SK-N-SH (cell line): ENCODE data around the gene CDH4. TPM values are rescaled to one million over a fixed set of nuclear protein-coding genes. Genes with fewer than 3 reads are reported as not detected.

Experiments used
- CTCF ChIA-PET: fragments of 300-600, 350-600 bp; formaldehyde crosslinking; extraction: SDS; loops from one replicate; lab custom pipeline; 2021; lab: Yijun Ruan, JAX
- POLR2A ChIA-PET: fragments of 350-600 bp; sonication (Branson Sonifier 250); formaldehyde crosslinking; extraction: SDS; loops from one replicate; lab custom pipeline; 2020; ENCODE audit warnings: antibody characterized with exemption, inconsistent platforms; lab: Yijun Ruan, JAX
- DNase-seq: peaks from one replicate; pipeline ENCODE4 v3.0.0; 2012
- H2AFZ ChIP-seq: fragments of 200-600 bp; sonication (generic); 2 replicates; pipeline ENCODE4 v1.8.1; 2016; ENCODE audit warnings: antibody characterized with exemption, mild to moderate bottlenecking, low read depth
- H3F3A ChIP-seq: fragments of 200-600 bp; sonication (generic); replicated peaks from 2 replicates; pipeline ENCODE3; 2016; ENCODE audit warnings: antibody characterized with exemption, mild to moderate bottlenecking; ENCODE audit not compliant: insufficient read depth
- H3K27ac ChIP-seq, 2 experiments: fragments of 200-500 bp in 1 of 2; fragments of 200-600 bp in 1 of 2; sonication (Bioruptor generic) in 1 of 2; sonication (generic), shearing (Covaris generic) in 1 of 2; 2 replicates each; pipeline versions ENCODE4 v1.5.1 to v1.6.1; 2014 to 2016; ENCODE audit warnings: low read depth in 2 of 2, inconsistent platforms in 1 of 2, low read length in 1 of 2, mild to moderate bottlenecking in 1 of 2, mixed read lengths in 1 of 2
- H3K27me3 ChIP-seq: fragments of 200-600 bp; sonication (generic), shearing (Covaris generic); 2 replicates; pipeline ENCODE4 v1.6.1; 2016; ENCODE audit warnings: mixed run types; ENCODE audit not compliant: insufficient read depth
- H3K36me3 ChIP-seq, 2 experiments: fragments of 200-500 bp in 1 of 2; fragments of 200-600 bp in 1 of 2; sonication (Bioruptor generic) in 1 of 2; sonication (generic) in 1 of 2; replicated peaks in 1 of 2; 2 replicates each; pipeline versions ENCODE3 to v1.5.1; 2014 to 2016; ENCODE audit warnings: low read length in 1 of 2, mild to moderate bottlenecking in 1 of 2; ENCODE audit not compliant: insufficient read depth in 2 of 2, control insufficient read depth in 1 of 2
- H3K4me1 ChIP-seq, 2 experiments: fragments of 200-500 bp in 1 of 2; fragments of 200-600 bp in 1 of 2; sonication (Bioruptor generic) in 1 of 2; sonication (generic), shearing (Covaris generic) in 1 of 2; 2 replicates each; pipeline versions ENCODE4 v1.5.1 to v1.6.1; 2014 to 2016; ENCODE audit warnings: low read depth in 1 of 2, low read length in 1 of 2, mixed run types in 1 of 2; ENCODE audit not compliant: insufficient read depth in 2 of 2, control insufficient read depth in 1 of 2
- H3K4me2 ChIP-seq: fragments of 200-600 bp; sonication (generic), shearing (Covaris generic); 2 replicates; pipeline ENCODE4 v1.6.1; 2017; ENCODE audit warnings: mixed run types
- H3K4me3 ChIP-seq, 2 experiments: fragments of 200-500 bp in 1 of 2; fragments of 200-600 bp in 1 of 2; sonication (Bioruptor generic) in 1 of 2; sonication (generic), shearing (Covaris generic) in 1 of 2; 2 replicates each; pipeline versions ENCODE4 v1.5.1 to v1.8.1; 2014 to 2016; ENCODE audit warnings: low read depth in 2 of 2, inconsistent platforms in 1 of 2, low read length in 1 of 2, mild to moderate bottlenecking in 1 of 2, mixed read lengths in 1 of 2, moderate library complexity in 1 of 2
- H3K79me2 ChIP-seq: fragments of 200-600 bp; sonication (generic); 2 replicates; pipeline ENCODE4 v1.8.1; 2017; ENCODE audit warnings: mild to moderate bottlenecking; ENCODE audit not compliant: insufficient read depth
- H3K9ac ChIP-seq: fragments of 200-600 bp; sonication (generic); 2 replicates; pipeline ENCODE4 v1.6.1; 2017; ENCODE audit warnings: mixed run types
- H3K9me2 ChIP-seq: fragments of 200-600 bp; sonication (generic); 2 replicates; pipeline ENCODE4 v1.6.1; 2017; ENCODE audit warnings: mixed run types
- H3K9me3 ChIP-seq: fragments of 200-600 bp; sonication (generic); 2 replicates; pipeline ENCODE4 v1.6.1; 2017; ENCODE audit warnings: mixed run types, mild to moderate bottlenecking, moderate library complexity
- H4K20me1 ChIP-seq: fragments of 200-600 bp; sonication (generic); 2 replicates; pipeline ENCODE4 v1.6.1; 2017; ENCODE audit warnings: mild to moderate bottlenecking, mixed run types; ENCODE audit not compliant: insufficient read depth
- CTCF ChIP-seq: fragments of 200-600 bp; sonication (generic); IDR thresholded peaks from 2 replicates; pipeline ENCODE4 v1.6.1; 2017; ENCODE audit warnings: antibody characterized with exemption, mild to moderate bottlenecking, moderate library complexity
- EP300 ChIP-seq, 2 experiments: IDR thresholded peaks; 2 replicates each; pipeline versions ENCODE4 v1.4.0 to v1.6.1; 2012; ENCODE audit warnings: borderline replicate concordance in 1 of 2, low read depth in 1 of 2, low read length in 1 of 2
- FOSL2 ChIP-seq: IDR thresholded peaks from 2 replicates; pipeline ENCODE4 v1.4.0; 2012; ENCODE audit warnings: low read depth, mild to moderate bottlenecking, moderate library complexity, borderline replicate concordance
- FOXJ3 ChIP-seq: sonication (generic); formaldehyde crosslinking; IDR thresholded peaks from 2 replicates; pipeline ENCODE4 v1.5.1; 2020; ENCODE audit warnings: mild to moderate bottlenecking, missing genetic modification reagents
- GABPA ChIP-seq: IDR thresholded peaks from 2 replicates; pipeline ENCODE4 v1.4.0; 2012; ENCODE audit warnings: low read depth, mild to moderate bottlenecking
- IRF3 ChIP-seq: fragments of 150-350 bp; IDR thresholded peaks from 2 replicates; pipeline ENCODE4 v1.6.1; 2016; ENCODE audit warnings: mild to moderate bottlenecking, low read depth, low read length
- RAD21 ChIP-seq: IDR thresholded peaks from 2 replicates; pipeline ENCODE4 v1.6.1; 2012; ENCODE audit warnings: mild to moderate bottlenecking, low read length
- RFX5 ChIP-seq: IDR thresholded peaks from 2 replicates; pipeline ENCODE4 v1.6.1; 2012; ENCODE audit warnings: mild to moderate bottlenecking, improper control_type of control experiment, low read length
- SMC3 ChIP-seq: IDR thresholded peaks from 2 replicates; pipeline ENCODE4 v1.6.1; 2012; ENCODE audit warnings: low read depth, low read length, improper control_type of control experiment
- TAF1 ChIP-seq: IDR thresholded peaks from 2 replicates; pipeline ENCODE4 v1.6.1; 2012; ENCODE audit warnings: low read depth, mild to moderate bottlenecking, low read length, moderate library complexity, borderline replicate concordance
- WGBS: methylation state at CpG from one replicate; pipeline ENCODE4 v1.1.6; 2017; ENCODE audit warnings: low lambda C conversion rate; 5-methylcytosine and 5-hydroxymethylcytosine counted together
- polyA plus RNA-seq, 3 experiments: library from polyadenylated mRNA; depleted of rRNA; stranded (reverse); fragments of >200 nt; gene quantifications; 2 replicates each; pipeline ENCODE4 v1.2.3, GENCODE V29; 2012
- TF ChIP-seq, protein P1 (sequence below): IDR thresholded peaks from 2 replicates; pipeline ENCODE4 v1.4.0; 2012; ENCODE audit warnings: low read depth, borderline replicate concordance
- TF ChIP-seq, protein P2 (sequence below): IDR thresholded peaks from 2 replicates; pipeline ENCODE4 v1.6.1; 2012; ENCODE audit warnings: mild to moderate bottlenecking, low read depth, low read length, moderate library complexity

Gene CDH4
- polyA plus RNA-seq, 1 of the 3 experiments (the other 2 are of a cell fraction) = not detected

- H3K9me2 ChIP-seq = no peaks in the 10 kb centered on the region
- H3K27me3 ChIP-seq = no peaks in the 10 kb centered on the region
- H3K4me3 ChIP-seq = no peak overlapping the region
- no peak overlapping the region for H3K9ac ChIP-seq
- no peak overlapping the region for H3K4me2 ChIP-seq
- H3F3A ChIP-seq = no peaks in the 10 kb centered on the region
- no peaks in the 10 kb centered on the region for H4K20me1 ChIP-seq
- H3K27ac ChIP-seq = no peak overlapping the region
- no peaks in the 10 kb centered on the region for H3K79me2 ChIP-seq
- no peak for DNase-seq
- H3K4me1 ChIP-seq = no peaks in the 10 kb centered on the region
- H2AFZ ChIP-seq = no peak overlapping the region
- 25% methylated on average over 2 of the region's 2 CpGs for WGBS
- H3K36me3 ChIP-seq = no peaks in the 10 kb centered on the region
- POLR2A ChIA-PET = no interaction called here
- TF ChIP-seq GABPA (no peak), EP300 (IDR thresholded peaks at IDR 0.05; ENCODE audit: borderline replicate concordance in 1 of 2, low read depth in 1 of 2, low read length in 1 of 2) (no peak), RAD21 (no peak), IRF3 (no peak), FOXJ3 (CRISPR knock-in tag) (no peak), SMC3 (no peak), RFX5 (no peak), CTCF (no peak), FOSL2 (no peak), TAF1 (no peak)
- TF ChIP-seq, protein P1, sequence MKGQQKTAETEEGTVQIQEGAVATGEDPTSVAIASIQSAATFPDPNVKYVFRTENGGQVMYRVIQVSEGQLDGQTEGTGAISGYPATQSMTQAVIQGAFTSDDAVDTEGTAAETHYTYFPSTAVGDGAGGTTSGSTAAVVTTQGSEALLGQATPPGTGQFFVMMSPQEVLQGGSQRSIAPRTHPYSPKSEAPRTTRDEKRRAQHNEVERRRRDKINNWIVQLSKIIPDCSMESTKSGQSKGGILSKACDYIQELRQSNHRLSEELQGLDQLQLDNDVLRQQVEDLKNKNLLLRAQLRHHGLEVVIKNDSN = no peak
- TF ChIP-seq, protein P2, sequence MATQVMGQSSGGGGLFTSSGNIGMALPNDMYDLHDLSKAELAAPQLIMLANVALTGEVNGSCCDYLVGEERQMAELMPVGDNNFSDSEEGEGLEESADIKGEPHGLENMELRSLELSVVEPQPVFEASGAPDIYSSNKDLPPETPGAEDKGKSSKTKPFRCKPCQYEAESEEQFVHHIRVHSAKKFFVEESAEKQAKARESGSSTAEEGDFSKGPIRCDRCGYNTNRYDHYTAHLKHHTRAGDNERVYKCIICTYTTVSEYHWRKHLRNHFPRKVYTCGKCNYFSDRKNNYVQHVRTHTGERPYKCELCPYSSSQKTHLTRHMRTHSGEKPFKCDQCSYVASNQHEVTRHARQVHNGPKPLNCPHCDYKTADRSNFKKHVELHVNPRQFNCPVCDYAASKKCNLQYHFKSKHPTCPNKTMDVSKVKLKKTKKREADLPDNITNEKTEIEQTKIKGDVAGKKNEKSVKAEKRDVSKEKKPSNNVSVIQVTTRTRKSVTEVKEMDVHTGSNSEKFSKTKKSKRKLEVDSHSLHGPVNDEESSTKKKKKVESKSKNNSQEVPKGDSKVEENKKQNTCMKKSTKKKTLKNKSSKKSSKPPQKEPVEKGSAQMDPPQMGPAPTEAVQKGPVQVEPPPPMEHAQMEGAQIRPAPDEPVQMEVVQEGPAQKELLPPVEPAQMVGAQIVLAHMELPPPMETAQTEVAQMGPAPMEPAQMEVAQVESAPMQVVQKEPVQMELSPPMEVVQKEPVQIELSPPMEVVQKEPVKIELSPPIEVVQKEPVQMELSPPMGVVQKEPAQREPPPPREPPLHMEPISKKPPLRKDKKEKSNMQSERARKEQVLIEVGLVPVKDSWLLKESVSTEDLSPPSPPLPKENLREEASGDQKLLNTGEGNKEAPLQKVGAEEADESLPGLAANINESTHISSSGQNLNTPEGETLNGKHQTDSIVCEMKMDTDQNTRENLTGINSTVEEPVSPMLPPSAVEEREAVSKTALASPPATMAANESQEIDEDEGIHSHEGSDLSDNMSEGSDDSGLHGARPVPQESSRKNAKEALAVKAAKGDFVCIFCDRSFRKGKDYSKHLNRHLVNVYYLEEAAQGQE = no peak
- no peaks in the 10 kb centered on the region for H3K9me3 ChIP-seq
- CTCF ChIA-PET = no interaction called here
Observed at GRCh38 chr20:61308477-61308774, 56.4 kb downstream of the CDH4 start.
